GM19023 (cell line): ENCODE data around the gene OR2T34.
A peak's percentile ranks its signal among the peaks of the same experiment; 100 is the strongest.
"Not testable (repeated sequence)": the region's sequence is repeated elsewhere in the genome, so short reads cannot be mapped to it uniquely, and the experiment has no call there.

Experiments
- ATAC-seq: cut with Tn5 transposase; IDR thresholded peaks from one replicate; pipeline ENCODE4 v1.9.1; 2021; ENCODE audit warnings: mild to moderate bottlenecking, moderate library complexity; ENCODE audit not compliant: unreplicated experiment

The OR2T34 gene, protein sequence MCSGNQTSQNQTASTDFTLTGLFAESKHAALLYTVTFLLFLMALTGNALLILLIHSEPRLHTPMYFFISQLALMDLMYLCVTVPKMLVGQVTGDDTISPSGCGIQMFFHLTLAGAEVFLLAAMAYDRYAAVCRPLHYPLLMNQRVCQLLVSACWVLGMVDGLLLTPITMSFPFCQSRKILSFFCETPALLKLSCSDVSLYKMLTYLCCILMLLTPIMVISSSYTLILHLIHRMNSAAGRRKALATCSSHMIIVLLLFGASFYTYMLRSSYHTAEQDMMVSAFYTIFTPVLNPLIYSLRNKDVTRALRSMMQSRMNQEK

DNA sequence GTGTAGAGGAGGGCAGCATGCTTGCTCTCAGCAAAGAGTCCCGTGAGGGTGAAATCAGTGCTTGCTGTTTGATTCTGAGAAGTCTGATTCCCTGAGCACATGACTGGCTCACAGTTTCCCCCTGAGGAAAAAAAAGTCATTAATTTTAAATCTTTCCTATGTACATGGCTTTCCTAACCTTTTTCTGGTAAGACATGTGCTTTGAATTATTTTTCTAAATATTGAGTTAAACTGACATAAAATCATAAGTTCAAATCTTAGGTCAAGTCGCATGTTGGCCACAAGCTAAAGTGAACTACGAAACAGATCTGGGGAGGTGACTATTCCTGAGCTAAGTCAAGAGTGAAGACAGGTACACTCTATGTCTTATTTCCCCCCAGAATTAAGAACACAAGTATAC lies at the start of gene OR2T34:
Gene OR2T34, minus strand, starts transcription at position 101 of the 400 bp plus-strand sequence. Its CDS starts 0 bp downstream, at position 101.
- ATAC-seq: not testable (repeated sequence)

GRCh38 chr1:248622570-248623001 lies 48.0 kb upstream of the OR2T34 start:
- peak; percentile 86 for ATAC-seq

DNA sequence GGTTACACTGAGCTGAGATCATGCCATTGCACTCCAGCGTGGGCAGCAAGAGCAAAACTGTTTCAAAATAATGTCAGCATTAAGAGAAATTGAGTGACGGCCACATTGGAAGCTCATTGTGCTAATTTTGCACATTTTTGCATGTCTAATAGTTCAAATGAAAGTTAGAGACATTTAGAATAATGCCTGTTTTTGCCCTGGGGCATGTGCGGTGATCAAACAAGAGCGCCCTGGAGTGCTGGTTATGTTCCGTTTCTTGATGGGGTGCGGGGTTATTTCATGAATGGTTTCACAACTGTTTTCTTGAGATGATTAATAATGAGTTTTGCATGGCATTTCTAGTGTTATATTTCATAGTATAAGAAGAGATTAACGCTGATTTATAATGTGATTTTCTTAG lies 47.2 kb upstream of the OR2T34 start:
- no peak for ATAC-seq

GRCh38 chr1:248618878-248619277 lies 44.3 kb upstream of the OR2T34 start:
- no peak for ATAC-seq

DNA sequence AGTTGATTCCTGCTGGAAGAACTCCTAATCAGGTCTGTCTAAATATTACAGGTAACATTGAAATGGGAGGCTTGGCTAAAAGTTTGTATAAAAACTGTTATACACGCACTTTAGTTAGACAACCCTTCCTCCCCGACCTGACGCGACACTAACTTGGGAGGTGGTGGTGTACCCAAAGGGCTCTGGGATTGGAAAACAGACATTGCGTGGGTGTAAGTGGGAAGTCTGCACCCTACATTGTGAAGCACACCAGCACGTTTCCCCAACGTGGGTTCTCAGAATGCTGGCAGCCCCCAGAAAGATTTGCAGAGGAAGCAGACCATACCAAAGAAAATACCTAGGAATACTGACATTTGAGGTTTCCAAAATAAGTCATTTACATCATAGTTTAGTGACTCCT lies 43.6 kb upstream of the OR2T34 start:
- ATAC-seq: no peak

- no peak for ATAC-seq
These were observed 39.2 kb upstream of the OR2T34 start for GRCh38 chr1:248613742-248614141.

DNA sequence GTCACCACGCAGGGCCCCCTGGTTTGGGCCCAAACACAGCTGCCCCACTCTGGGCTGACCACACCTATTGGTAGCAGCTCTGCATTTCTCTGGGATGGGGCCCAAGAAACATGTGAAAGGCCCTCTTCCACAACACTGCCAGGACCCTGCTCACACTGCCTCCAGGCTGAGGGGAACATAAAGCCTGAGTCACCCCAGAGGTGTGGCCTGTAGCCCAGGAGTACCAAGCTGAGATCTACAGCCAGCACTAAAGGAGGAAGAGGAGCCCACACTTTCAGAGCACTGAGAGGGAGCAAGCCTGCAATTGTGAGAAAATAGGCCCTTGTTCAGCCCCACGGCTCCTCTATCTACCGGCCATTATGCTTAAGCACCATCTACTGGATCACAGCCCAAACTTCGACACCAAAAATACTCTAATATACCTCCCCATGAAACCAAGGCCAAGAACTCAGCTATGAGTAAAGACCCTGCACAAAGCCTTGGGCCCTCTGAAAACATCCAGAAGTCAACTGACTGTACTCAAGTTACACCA lies 37.4 kb upstream of the OR2T34 start:
- ATAC-seq: no peak

GRCh38 chr1:248610301-248610700 lies 35.7 kb upstream of the OR2T34 start:
- no peak for ATAC-seq

DNA sequence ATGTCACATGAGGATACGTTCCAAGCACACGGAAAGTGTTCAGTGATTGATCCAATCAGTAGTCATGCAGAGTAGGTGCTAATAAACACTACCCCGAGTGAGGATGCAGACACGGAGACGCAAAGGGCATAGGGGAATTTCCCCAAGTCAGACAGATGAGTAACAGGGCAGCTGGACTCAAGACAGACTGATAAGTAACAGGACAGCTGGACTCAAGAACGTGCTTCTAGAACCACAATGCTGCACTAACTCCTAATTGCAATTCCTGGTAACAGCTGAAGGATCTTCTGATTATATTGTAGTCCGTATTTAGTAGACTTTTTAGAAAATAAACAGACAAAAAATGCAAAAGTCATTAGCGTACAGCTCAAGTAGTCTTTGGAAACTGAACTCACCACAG lies 24.8 kb upstream of the OR2T34 start:
- ATAC-seq: no peak

- ATAC-seq: no peak
These were observed 23.0 kb upstream of the OR2T34 start, which contains the start of gene OR2T10 for GRCh38 chr1:248597589-248597988. Gene OR2T10 (minus strand): TSS chr1:248597700. CDS start chr1:248593768, 3,932 bp downstream.

DNA sequence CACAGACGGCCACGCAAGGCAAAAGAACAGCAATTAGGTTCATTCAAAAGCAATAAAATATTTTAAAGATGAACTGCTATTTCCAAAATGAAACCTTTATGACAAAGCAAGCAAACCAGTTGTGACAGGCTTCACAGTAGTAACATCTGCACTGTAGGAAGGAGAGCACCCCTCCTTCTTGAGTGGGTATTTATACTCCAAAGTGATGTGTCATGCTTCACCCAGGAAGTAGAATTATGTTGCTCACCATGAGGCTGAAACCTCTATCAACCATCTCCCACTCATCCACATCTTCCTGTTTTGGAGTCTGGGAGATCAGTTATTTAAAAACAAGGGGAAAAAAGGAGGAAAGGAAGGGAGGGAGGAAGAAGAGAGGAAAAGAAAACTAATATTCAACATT lies 22.1 kb upstream of the OR2T34 start:
- ATAC-seq: no peak

DNA sequence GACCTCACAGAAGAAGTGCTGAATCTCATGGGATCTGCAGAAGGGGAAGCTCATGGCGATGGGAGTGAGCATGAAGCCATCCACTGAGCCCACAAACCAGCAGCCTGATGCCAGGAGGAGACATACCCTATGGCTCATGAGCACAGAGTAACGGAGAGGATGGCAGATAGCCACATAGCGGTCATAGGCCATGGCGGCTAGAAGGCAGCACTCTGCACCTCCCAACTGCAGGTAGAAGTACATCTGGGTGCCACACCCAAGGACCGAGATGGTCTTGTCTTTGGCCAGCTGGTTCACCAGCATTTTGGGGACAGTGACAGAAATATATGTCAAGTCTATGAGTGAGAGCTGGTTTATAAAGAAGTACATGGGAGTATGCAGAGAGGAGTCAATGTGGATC lies 18.7 kb upstream of the OR2T34 start:
- no peak for ATAC-seq

- ATAC-seq: no peak
These were observed 18.1 kb upstream of the OR2T34 start for GRCh38 chr1:248592655-248593054.

- ATAC-seq: no peak
These were observed 15.5 kb upstream of the OR2T34 start for GRCh38 chr1:248590055-248590454.

DNA sequence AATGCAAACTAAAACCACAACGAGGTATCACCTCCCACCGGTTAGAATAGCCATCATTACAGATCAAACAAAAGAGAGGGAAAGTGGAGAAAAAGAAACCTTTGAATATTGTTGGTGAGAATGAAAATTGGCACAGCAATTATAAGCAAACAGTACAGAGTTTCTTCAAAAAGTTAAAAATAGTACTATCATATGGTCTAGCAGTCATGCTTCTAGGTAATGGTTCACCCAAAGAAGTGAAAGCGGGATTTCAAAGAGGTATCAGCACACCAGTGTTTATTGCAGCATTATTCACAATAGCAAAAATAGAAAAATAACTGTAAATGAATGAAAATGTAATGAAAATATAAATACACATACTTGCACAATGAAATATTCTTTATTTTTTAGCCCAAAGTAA lies 14.8 kb upstream of the OR2T34 start:
- ATAC-seq: no peak

GRCh38 chr1:248585266-248585665 lies 10.7 kb upstream of the OR2T34 start:
- ATAC-seq: no peak

GRCh38 chr1:248576260-248576980 lies 1.9 kb upstream of the OR2T34 start:
- no peak for ATAC-seq

- not testable (repeated sequence) for ATAC-seq
These were observed 701 bp downstream of the OR2T34 start for GRCh38 chr1:248573856-248574255.

DNA sequence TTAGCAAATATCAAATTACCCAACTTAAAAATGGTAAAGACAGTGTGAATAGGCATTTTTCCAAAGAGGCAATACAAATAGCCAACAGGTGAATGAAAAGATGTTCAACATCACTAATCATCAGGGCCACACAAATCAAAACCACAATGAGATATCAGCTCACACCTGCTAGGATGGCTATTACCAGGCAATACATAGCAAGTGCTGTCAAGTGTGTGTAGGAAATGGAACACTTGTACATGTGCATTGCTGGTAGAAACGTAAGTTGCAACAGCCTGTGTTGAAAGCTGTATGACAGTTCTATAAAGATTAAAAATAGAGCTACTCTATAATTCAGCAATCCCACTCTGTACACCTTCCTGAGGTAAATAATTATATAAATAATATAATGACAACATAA lies 2.5 kb downstream of the OR2T34 start:
- ATAC-seq: peak; percentile 98

- ATAC-seq: not testable (repeated sequence)
These were observed 3.7 kb downstream of the OR2T34 start for GRCh38 chr1:248570811-248571210.

DNA sequence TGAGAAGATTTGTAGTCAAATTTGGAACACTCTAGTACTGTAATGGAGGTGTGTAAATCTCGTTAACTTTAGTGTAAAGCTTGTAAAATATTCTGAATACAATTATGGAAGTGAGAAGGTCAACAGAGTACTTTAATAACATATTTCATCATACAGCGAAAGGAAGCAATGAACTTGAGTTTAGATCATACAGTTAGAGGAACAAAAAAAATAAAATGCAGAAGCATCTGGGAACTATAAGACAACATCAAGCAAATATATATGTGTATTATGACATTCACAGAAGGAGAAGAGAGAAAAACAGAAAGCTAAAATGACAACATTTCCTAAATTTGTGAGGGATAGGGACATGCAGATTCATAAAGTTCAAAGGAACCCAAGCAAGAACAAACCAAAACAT lies 5.5 kb downstream of the OR2T34 start:
- ATAC-seq: not testable (repeated sequence)
